Activated T-helper 17 cell treated with anti-CD3 and anti-CD28 coated beads, Interleukin-2, amount 50 U/mL, for 72 hours (primary cell): ENCODE results near the gene TMEM37. TPM values are rescaled to one million over a fixed set of nuclear protein-coding genes. Genes with fewer than 3 reads are reported as not detected.

Experiments
- ATAC-seq: fragments of 150-1000 bp; cut with Tn5 transposase; replicated peaks from 2 replicates; pipeline ENCODE4 v1.10.0; 2021; ENCODE audit warnings: mild to moderate bottlenecking, moderate library complexity
- H3K27ac Mint-ChIP-seq: one replicate; pipeline ENCODE4 v1.8.0; 2022; ENCODE audit warnings: mixed read lengths
- H3K27me3 Mint-ChIP-seq: one replicate; pipeline ENCODE4 v1.8.0; 2022; ENCODE audit warnings: mixed read lengths
- H3K36me3 Mint-ChIP-seq: one replicate; pipeline ENCODE4 v1.8.0; 2022; ENCODE audit warnings: low read depth, mild to moderate bottlenecking, mixed read lengths
- H3K4me1 Mint-ChIP-seq: one replicate; pipeline ENCODE4 v1.8.0; 2022; ENCODE audit warnings: mixed read lengths
- H3K4me3 Mint-ChIP-seq: one replicate; pipeline ENCODE4 v1.8.0; 2022; ENCODE audit warnings: mild to moderate bottlenecking, mixed read lengths
- H3K9me3 Mint-ChIP-seq: one replicate; pipeline ENCODE4 v1.8.0; 2022; ENCODE audit warnings: mixed read lengths
- total RNA-seq, 2 donors: library from RNA; stranded (reverse); gene quantifications; one replicate each; pipeline ENCODE4 v1.2.3, GENCODE V29; 2022

The TMEM37 gene
- total RNA-seq, 2 donors from 2014 or later = not detected

DNA sequence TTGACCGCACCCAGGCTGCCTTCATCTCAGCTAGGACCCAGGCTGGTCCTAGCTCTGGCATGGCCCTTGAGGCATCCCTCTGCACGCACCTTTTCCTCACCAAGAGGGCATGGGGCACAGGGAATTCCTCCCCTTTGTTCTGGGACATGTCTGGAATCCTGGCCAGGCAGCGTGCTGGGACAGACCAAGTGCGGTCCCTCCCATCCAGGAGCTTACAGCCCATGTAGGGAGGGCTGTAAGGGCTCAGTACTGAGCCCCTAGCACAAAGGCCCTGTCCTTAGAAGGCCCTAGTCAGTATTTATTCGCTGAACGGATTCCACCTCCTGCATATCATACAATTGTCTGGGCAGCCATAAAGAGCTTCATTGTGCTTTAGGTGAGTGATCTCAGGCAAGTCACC is 3.0 kb downstream of the TMEM37 start:
- Mint-ChIP-seq H3K4me3 (no peak overlapping the region), H3K4me1 (no peaks in the 10 kb centered on the region), H3K27ac (no peak overlapping the region), H3K36me3 (no peaks in the 10 kb centered on the region), H3K27me3 (peaks cover 43% of the 10 kb centered on the region), H3K9me3 (no peaks in the 10 kb centered on the region)
- ATAC-seq = no peak

DNA sequence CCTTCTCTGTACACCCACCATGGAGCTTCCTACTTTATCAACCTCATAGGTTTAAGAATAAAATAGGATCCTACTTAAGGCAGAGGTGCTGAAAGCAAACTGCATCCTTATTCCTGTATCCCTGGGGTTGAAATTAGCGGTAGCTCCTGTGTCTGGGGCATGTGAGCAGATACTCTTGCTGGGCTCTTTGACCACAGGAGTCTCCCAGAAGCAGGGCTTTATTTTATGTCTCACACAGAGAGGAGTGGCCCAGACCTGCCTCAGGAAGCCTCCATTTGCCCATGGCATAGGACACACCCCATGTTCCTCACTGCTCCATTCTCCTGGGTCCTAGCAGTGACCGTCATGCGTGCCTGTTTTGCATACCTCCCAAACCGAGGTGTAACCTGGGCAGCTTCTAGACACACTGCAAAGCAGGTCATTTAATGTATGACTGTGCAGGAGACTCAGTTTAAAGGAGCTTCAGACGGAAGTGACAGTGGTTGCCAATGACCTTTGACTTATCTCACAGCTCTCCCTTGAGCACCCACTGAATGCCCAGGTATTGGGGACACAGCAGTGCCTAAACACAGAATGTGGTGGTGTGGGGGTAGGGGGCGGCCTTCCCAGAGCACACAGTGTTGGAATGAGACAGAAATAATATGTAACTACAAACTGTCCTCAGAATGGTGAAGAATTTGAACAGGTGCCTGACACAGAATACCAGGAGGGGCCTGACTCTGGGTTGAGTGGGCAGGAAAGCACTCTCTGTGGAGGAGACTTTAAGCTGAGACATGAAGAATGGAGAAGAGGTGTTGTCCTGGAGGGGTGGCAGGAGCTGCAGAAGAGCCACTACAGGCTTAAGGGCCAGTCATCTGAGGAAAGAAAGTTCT is 3.7 kb downstream of the TMEM37 start:
- Mint-ChIP-seq H3K4me1 (no peaks in the 10 kb centered on the region), H3K4me3 (no peak overlapping the region), H3K9me3 (no peaks in the 10 kb centered on the region), H3K27me3 (peaks cover 39% of the 10 kb centered on the region), H3K27ac (no peak overlapping the region), H3K36me3 (no peaks in the 10 kb centered on the region)
- no peak for ATAC-seq

DNA sequence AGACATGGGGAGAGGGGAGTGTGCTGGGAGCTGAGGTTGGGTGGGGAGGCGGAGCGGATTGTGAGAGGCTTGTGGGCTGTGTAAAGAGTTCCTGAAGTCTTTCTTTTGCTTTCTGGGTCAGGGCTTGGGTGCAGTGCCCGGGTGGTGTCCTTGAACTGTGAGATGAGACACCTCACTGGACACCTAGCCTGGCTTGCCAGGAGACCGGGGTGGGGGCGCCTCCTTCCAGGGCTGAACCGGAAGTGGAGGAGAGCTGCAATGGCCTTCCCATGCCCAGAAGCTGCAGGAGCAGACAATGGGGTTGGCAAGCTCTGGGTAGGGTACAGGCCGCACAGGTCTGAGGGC is 4.3 kb downstream of the TMEM37 start:
- Mint-ChIP-seq H3K27me3 (peaks cover 37% of the 10 kb centered on the region), H3K9me3 (no peaks in the 10 kb centered on the region), H3K27ac (no peak overlapping the region), H3K4me3 (no peak overlapping the region), H3K36me3 (no peaks in the 10 kb centered on the region), H3K4me1 (no peaks in the 10 kb centered on the region)
- ATAC-seq = no peak

DNA sequence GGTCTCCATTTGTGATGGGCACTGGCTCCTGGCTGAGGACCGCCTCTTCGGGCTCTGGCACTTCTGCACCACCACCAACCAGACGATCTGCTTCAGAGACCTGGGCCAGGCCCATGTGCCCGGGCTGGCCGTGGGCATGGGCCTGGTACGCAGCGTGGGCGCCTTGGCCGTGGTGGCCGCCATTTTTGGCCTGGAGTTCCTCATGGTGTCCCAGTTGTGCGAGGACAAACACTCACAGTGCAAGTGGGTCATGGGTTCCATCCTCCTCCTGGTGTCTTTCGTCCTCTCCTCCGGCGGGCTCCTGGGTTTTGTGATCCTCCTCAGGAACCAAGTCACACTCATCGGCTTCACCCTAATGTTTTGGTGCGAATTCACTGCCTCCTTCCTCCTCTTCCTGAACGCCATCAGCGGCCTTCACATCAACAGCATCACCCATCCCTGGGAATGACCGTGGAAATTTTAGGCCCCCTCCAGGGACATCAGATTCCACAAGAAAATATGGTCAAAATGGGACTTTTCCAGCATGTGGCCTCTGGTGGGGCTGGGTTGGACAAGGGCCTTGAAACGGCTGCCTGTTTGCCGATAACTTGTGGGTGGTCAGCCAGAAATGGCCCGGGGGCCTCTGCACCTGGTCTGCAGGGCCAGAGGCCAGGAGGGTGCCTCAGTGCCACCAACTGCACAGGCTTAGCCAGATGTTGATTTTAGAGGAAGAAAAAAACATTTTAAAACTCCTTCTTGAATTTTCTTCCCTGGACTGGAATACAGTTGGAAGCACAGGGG is 5.5 kb downstream of the TMEM37 start:
- H3K36me3 Mint-ChIP-seq = no peaks in the 10 kb centered on the region

DNA sequence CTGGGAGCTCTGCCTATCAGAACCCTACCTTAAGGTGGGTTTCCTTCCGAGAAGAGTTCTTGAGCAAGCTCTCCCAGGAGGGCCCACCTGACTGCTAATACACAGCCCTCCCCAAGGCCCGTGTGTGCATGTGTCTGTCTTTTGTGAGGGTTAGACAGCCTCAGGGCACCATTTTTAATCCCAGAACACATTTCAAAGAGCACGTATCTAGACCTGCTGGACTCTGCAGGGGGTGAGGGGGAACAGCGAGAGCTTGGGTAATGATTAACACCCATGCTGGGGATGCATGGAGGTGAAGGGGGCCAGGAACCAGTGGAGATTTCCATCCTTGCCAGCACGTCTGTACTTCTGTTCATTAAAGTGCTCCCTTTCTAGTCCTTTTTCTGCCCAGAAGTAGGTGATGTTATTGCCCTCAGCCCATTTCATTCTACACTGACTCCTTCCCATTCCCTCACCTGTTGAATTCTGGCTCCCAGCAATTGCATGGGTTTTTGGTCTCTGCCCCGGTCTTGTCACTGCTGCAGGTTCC is 6.5 kb downstream of the TMEM37 start:
- no peak overlapping the region for H3K27ac Mint-ChIP-seq
- no peaks in the 10 kb centered on the region for H3K4me1 Mint-ChIP-seq
- H3K27me3 Mint-ChIP-seq = peaks cover 25% of the 10 kb centered on the region
- H3K9me3 Mint-ChIP-seq = no peaks in the 10 kb centered on the region
- no peaks in the 10 kb centered on the region for H3K36me3 Mint-ChIP-seq
- no peak overlapping the region for H3K4me3 Mint-ChIP-seq
- no peak for ATAC-seq

More for the DNA sequence above, 5.5 kb downstream of the TMEM37 start:
- H3K27me3 Mint-ChIP-seq = peaks cover 35% of the 10 kb centered on the region
- no peak overlapping the region for H3K27ac Mint-ChIP-seq
- H3K9me3 Mint-ChIP-seq = no peaks in the 10 kb centered on the region
- H3K4me3 Mint-ChIP-seq = no peak overlapping the region
- H3K4me1 Mint-ChIP-seq = no peaks in the 10 kb centered on the region
- ATAC-seq = no peak

DNA sequence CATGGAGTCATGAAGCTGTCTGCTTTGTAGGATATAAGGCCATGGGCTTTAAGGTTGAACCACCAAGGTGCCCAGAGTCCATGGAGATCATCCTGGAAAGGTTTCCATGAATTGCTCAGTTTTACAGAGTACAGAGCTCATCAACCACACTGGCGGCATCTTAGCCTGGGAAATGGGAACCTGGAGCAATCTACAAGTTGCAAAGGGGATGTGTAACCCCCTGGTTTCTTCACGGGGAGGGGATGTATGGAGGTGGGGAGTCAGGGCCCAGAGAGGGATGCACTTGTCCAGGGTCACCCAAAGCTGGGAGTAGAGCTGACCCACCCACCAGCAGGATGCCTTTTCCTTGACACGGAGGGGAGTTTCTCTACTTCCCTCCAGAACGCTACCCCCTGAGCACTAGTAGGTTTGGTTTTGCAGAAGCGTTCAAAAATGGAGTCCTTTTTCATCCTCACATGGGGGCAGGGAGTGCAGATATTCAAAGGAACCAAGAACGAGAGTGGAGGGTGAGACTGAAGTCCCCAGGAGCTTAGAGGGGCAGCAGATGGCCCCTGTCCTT is 7.2 kb downstream of the TMEM37 start:
- Mint-ChIP-seq H3K9me3 (no peaks in the 10 kb centered on the region), H3K4me3 (no peak overlapping the region), H3K4me1 (no peaks in the 10 kb centered on the region), H3K27ac (no peak overlapping the region), H3K27me3 (peaks cover 19% of the 10 kb centered on the region), H3K36me3 (no peaks in the 10 kb centered on the region)
- ATAC-seq = no peak

DNA sequence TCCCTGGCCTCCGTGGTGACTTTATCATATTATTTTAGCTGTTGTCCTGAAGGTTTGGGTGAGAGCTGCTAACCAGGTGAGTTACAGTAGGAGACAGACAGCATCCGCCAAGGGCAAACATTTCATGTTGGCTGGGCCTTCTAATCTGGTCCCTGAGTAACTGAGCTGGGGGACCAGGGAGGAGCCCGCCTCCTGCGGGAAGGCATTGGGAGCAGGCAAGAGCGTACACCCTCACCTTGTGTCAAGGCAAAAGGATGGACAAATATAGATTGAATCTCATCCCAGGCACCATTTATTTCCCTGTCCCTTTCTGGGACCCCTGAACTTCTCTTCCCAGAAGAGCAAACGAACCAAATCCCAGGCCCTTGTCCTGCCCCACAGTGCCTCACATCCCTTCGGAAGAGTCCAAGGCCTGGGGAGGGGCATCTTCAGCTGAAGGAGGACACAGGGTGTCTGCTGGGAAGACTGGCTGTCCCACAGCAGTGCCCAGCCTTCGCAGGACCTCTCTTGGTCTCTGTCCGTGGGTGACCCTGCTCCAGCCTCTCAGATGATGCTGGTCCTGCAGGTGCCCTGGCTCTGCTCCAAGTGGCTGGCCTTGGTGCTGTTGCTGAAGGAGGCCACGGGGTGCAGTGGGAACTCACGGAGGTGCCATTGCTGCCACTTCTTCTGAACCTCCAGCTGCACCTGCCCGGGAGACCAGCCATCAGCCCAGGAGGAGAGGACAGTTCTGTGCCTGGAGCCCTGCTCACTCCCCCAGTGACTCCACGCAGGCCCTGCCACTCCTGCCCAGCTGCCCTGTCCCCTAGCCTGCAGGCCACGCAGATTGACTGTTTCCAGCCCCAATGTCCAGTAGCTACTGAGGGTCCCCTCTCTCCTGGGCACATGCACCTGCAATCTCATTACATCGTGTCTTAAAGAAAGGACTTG is 8.2 kb downstream of the TMEM37 start:
- Mint-ChIP-seq H3K36me3 (no peaks in the 10 kb centered on the region), H3K27ac (no peak overlapping the region), H3K4me1 (no peaks in the 10 kb centered on the region), H3K27me3 (peaks cover 13% of the 10 kb centered on the region), H3K9me3 (no peaks in the 10 kb centered on the region), H3K4me3 (no peak overlapping the region)
- no peak for ATAC-seq

DNA sequence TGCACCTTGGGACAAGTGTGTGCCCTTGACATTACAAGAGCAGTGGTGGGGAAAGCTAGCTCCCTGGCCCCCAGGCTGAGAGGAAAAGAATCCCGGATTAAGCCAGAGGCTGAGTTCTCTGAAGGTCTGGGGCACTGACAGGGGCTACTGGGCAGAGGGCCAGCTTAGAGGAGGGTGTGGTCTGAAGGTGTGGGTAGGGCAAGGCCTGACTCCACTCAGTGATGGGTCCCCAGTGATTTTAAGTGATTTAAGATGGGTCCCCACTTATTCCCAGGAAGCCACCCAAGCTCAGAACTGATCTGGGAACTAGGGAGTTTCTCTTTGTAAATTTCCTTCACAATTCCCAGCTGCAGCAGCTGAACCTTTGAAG is 8.8 kb downstream of the TMEM37 start:
- Mint-ChIP-seq H3K4me1 (no peaks in the 10 kb centered on the region), H3K9me3 (no peaks in the 10 kb centered on the region), H3K36me3 (no peaks in the 10 kb centered on the region), H3K27me3 (peaks cover 13% of the 10 kb centered on the region), H3K27ac (no peak overlapping the region), H3K4me3 (no peak overlapping the region)
- no peak for ATAC-seq

DNA sequence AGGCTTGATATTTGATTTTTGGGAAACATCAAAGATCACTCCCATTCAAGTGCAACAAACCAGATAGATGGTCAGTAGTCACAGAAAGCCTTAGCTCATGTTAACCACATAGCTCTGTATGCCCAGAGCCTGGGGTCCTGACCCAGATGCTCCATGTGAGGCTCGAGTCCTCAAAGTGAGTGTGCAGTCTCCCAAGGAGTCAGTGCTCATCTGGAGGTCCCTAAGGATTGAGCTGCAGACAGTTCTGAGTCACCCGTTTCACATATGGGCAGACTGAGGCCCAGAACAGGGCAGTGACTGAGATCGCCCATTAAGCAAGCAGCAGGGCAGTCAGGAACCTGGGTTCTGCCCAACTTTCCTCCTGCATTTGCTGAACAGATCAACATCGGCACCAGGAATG is 9.2 kb downstream of the TMEM37 start:
- Mint-ChIP-seq H3K36me3 (no peaks in the 10 kb centered on the region), H3K4me3 (no peak overlapping the region), H3K4me1 (no peaks in the 10 kb centered on the region), H3K9me3 (no peaks in the 10 kb centered on the region), H3K27me3 (peaks cover 13% of the 10 kb centered on the region), H3K27ac (no peak overlapping the region)
- ATAC-seq = no peak

DNA sequence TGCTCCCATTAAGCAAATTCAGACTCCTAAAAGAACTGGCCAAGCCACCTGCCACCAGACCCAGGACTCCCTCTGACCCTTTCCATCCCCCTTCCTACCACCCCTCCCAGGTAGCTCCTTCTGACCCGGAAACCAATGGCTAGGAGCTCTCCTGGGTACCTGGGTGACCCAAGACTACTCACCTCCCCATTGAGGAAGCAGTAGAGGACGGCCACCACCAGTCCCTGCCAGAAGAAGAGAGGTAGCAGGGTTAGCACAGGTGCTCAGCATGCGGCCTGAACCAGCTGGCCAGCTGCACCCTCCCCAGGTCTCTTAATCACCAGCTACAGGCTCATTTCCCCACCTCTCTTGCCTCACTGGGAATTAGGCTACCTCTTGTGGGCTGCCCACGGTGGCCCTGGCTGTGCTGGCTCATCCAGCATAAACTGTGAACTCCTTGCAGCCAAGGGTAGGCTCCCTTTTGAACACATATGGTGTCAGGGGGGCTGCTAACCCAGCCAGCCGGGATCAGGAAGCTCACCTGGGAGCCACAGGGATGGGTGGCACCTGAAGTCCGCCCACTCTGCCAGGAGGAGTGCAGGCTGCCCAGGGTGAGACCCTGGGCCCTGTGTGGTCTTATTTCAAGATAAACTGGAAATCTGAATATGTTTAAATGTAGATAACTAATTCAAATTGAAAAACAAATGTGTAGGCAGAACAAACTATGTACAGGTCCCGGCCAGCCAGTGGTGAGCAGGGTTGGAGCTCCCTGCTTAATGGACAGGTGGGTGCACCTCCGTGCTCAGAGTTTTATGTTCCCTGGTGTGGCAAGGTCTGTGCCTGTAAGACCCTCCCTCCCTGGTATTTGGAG is 9.9 kb downstream of the TMEM37 start:
- H3K27me3 Mint-ChIP-seq = peaks cover 14% of the 10 kb centered on the region
- no peak overlapping the region for H3K27ac Mint-ChIP-seq
- H3K4me3 Mint-ChIP-seq = no peak overlapping the region
- H3K4me1 Mint-ChIP-seq = no peaks in the 10 kb centered on the region
- H3K9me3 Mint-ChIP-seq = no peaks in the 10 kb centered on the region
- ATAC-seq = no peak
- H3K36me3 Mint-ChIP-seq = no peaks in the 10 kb centered on the region

DNA sequence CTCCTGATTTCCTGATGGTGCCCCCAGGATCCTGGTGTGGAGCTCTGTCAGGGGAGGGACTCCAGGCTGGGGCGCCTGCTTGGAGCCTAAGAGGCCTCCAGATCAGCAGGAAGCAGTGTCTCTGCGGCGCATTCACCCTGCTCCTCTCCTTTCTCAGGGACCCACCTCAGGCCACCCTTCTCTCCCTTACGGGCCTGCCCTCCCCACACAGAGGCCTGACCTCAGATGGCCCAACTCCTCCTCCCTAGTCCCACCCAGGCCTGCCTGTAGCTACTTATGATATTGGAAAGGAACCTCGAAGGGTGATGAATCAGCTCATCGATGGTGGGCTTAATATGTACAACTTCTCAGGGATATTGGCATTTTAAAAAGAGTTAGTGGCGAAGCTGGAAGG is 10.6 kb downstream of the TMEM37 start:
- Mint-ChIP-seq H3K4me1 (no peaks in the 10 kb centered on the region), H3K27ac (no peak overlapping the region), H3K9me3 (no peaks in the 10 kb centered on the region), H3K36me3 (no peaks in the 10 kb centered on the region), H3K4me3 (no peak overlapping the region), H3K27me3 (peaks cover 14% of the 10 kb centered on the region)
- ATAC-seq = no peak

DNA sequence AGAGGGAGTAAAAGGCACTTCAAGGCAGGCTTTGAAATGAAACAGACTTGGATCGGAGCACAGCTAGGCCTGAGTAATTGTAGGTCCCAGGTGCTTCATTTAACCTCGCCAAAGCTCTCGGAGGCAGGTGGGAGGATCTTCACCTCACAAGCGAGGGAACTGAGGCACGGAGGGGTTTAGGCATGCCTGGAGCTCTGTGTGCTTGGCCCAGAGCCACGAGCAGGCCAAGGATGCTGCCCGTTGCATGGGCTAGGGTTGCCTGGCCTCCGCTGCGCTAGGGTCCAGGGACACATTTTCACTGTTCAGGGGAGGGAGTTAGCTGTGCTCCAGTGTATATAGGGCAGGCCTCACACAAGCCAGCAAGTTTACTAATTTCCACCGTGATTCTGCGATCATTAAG is 11.2 kb downstream of the TMEM37 start:
- Mint-ChIP-seq H3K27ac (no peak overlapping the region), H3K9me3 (no peaks in the 10 kb centered on the region), H3K4me3 (no peak overlapping the region), H3K36me3 (no peaks in the 10 kb centered on the region), H3K4me1 (no peaks in the 10 kb centered on the region), H3K27me3 (peaks cover 15% of the 10 kb centered on the region)
- no peak for ATAC-seq

DNA sequence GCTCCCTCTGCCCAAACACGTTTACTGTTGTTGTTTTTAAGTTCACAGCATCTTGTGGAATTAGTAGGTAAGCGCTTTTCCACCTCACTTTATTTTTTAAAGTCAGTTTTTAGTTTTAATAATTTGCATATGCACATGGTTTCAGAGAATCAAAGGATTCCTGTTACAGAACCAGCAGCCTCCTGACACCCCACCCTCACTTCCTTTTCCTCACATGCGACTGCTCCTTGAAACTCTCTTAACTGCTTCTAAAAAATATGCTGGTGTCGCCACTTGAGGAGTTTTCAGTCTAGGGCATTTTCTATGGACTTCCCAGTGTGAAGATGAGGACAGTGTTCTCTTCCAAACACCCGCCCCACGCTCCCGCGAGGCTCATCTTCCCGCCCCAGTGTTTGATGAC is 14.4 kb downstream of the TMEM37 start:
- no peak for ATAC-seq
- Mint-ChIP-seq H3K36me3 (no peaks in the 10 kb centered on the region), H3K27ac (no peak overlapping the region)

More for the DNA sequence above, 14.4 kb downstream of the TMEM37 start:
- H3K27me3 Mint-ChIP-seq = peaks cover 17% of the 10 kb centered on the region
- no peak overlapping the region for H3K4me3 Mint-ChIP-seq
- H3K4me1 Mint-ChIP-seq = no peaks in the 10 kb centered on the region
- no peaks in the 10 kb centered on the region for H3K9me3 Mint-ChIP-seq
